Uterus (tissue), 4 donors: ENCODE measurements around the gene INSC. TPM values are rescaled to one million over a fixed set of nuclear protein-coding genes. Genes with fewer than 3 reads are reported as not detected.

Experiments used
- DNase-seq, 2 donors: peaks; one replicate each; pipeline ENCODE4 v3.0.0-alpha.2; 2019 to 2020
- H3K27ac ChIP-seq, 2 donors: fragments of 200-600 bp; sonication (generic); 1 replicate in 1 of 2; 2 replicates in 1 of 2; pipeline ENCODE4 v1.5.1; 2016 to 2018
- H3K27me3 ChIP-seq, 2 donors: fragments of 200-600 bp; sonication (generic); one replicate each; pipeline ENCODE4 v1.5.1; 2018 to 2019; ENCODE audit warnings: control low read depth in 1 of 2
- H3K36me3 ChIP-seq, 2 donors: fragments of 200-600 bp; sonication (generic); one replicate each; pipeline ENCODE4 v1.5.1; 2019; ENCODE audit warnings: control low read depth in 1 of 2
- H3K4me1 ChIP-seq, 2 donors: fragments of 200-600 bp; sonication (generic); one replicate each; pipeline ENCODE4 v1.5.1; 2018 to 2019; ENCODE audit warnings: control low read depth in 1 of 2
- H3K4me3 ChIP-seq, 2 donors: fragments of 200-600 bp; sonication (generic); 1 replicate in 1 of 2; 2 replicates in 1 of 2; pipeline ENCODE4 v1.5.1; 2018 to 2019; ENCODE audit warnings: mild to moderate bottlenecking in 1 of 2
- H3K9me3 ChIP-seq, 2 donors: fragments of 200-600 bp; sonication (generic); one replicate each; pipeline ENCODE4 v1.5.1; 2019; ENCODE audit warnings: control low read depth in 1 of 2
- CTCF ChIP-seq, 4 experiments: fragments of 200-600 bp in 2 of 4; fragments of 450-650 bp in 2 of 4; sonication (generic) in 2 of 4; IDR thresholded peaks; one replicate each; pipeline ENCODE4 v1.5.1; 2016 to 2019; ENCODE audit warnings: antibody characterized with exemption in 4 of 4, mild to moderate bottlenecking in 2 of 4, moderate library complexity in 1 of 4
- POLR2A ChIP-seq, 2 donors: fragments of 450-650 bp; IDR thresholded peaks; one replicate each; pipeline ENCODE4 v1.6.1; 2016; ENCODE audit warnings: antibody characterized with exemption in 2 of 2, mild to moderate bottlenecking in 1 of 2, moderate library complexity in 1 of 2
- intact Hi-C: fragments of 100-400 bp; cut with DNase I; formaldehyde crosslinking; loops from one replicate; pipeline ENCODE4 v1.15.1; 2023; ENCODE audit warnings: low total_unique reads
- total RNA-seq, 4 donors: library from RNA; depleted of rRNA in 3 of 4; stranded (reverse); fragments of >200 nt in 3 of 4; gene quantifications; one replicate each; pipeline versions ENCODE4 v1.1.0 to v1.2.4, GENCODE V29; 2014 to 2023
- donor health status: DM: yes; HTN: yes; CAD: no.

The INSC gene
- total RNA-seq, 4 donors from 2014 or later = 0.24 to 2.6 TPM; not detected in 2

GRCh38 chr11:15208378-15209222, 93.9 kb downstream of the INSC start:
- H3K9me3 ChIP-seq = no peaks in the 10 kb centered on the region
- H3K36me3 ChIP-seq = no peaks in the 10 kb centered on the region
- H3K27me3 ChIP-seq = no peaks in the 10 kb centered on the region
- TF ChIP-seq CTCF (IDR thresholded peaks at IDR 0.05) (peak; percentile 41 to 75 (median 65)), POLR2A (IDR thresholded peaks at IDR 0.05) (no peak)
- peak; percentile 23 to 26 for DNase-seq
- H3K27ac ChIP-seq = no peak overlapping the region
- intact Hi-C loops = no loop called here
- H3K4me1 ChIP-seq = no peaks in the 10 kb centered on the region
- H3K4me3 ChIP-seq = no peak overlapping the region

GRCh38 chr11:15212876-15213275, 98.2 kb downstream of the INSC start:
- Histone ChIP-seq H3K4me1 (no peaks in the 10 kb centered on the region), H3K4me3 (no peak overlapping the region), H3K27ac (no peak overlapping the region), H3K36me3 (no peaks in the 10 kb centered on the region), H3K27me3 (no peaks in the 10 kb centered on the region), H3K9me3 (no peaks in the 10 kb centered on the region)
- intact Hi-C loops = no loop called here
- DNase-seq = no peak
- TF ChIP-seq POLR2A (IDR thresholded peaks at IDR 0.05) = no peak
- TF ChIP-seq CTCF (IDR thresholded peaks at IDR 0.05) = no peak

GRCh38 chr11:15213471-15214231, 98.9 kb downstream of the INSC start:
- Histone ChIP-seq H3K9me3 (no peaks in the 10 kb centered on the region), H3K4me3 (no peak overlapping the region), H3K27ac (no peak overlapping the region), H3K27me3 (no peaks in the 10 kb centered on the region), H3K4me1 (no peaks in the 10 kb centered on the region), H3K36me3 (no peaks in the 10 kb centered on the region)
- intact Hi-C loops = no loop called here
- no peak for TF ChIP-seq POLR2A (IDR thresholded peaks at IDR 0.05)
- TF ChIP-seq CTCF (IDR thresholded peaks at IDR 0.05) = no peak
- no peak for DNase-seq

GRCh38 chr11:15215005-15215404, 100.3 kb downstream of the INSC start:
- Histone ChIP-seq H3K27me3 (no peaks in the 10 kb centered on the region), H3K27ac (no peak overlapping the region), H3K36me3 (no peaks in the 10 kb centered on the region), H3K9me3 (no peaks in the 10 kb centered on the region), H3K4me3 (no peak overlapping the region), H3K4me1 (no peaks in the 10 kb centered on the region)
- DNase-seq = no peak
- TF ChIP-seq POLR2A (IDR thresholded peaks at IDR 0.05) (no peak), CTCF (IDR thresholded peaks at IDR 0.05) (no peak)
- intact Hi-C loops = no loop called here

- intact Hi-C loops = no loop called here
- Histone ChIP-seq H3K27ac (no peak overlapping the region), H3K27me3 (no peaks in the 10 kb centered on the region), H3K9me3 (no peaks in the 10 kb centered on the region), H3K4me1 (no peaks in the 10 kb centered on the region), H3K36me3 (no peaks in the 10 kb centered on the region), H3K4me3 (no peak overlapping the region)
- DNase-seq = no peak
- no peak for TF ChIP-seq CTCF (IDR thresholded peaks at IDR 0.05)
- no peak for TF ChIP-seq POLR2A (IDR thresholded peaks at IDR 0.05)
These were observed 102.0 kb downstream of the INSC start for GRCh38 chr11:15216678-15217077.
